Measurements from ENCODE around the gene ABCA4. TPM values are rescaled to one million over a fixed set of nuclear protein-coding genes. Genes with fewer than 3 reads are reported as not detected.

Gene ABCA4
- total RNA-seq, 1 donor from 2014 or later = 1.4 TPM

DNA sequence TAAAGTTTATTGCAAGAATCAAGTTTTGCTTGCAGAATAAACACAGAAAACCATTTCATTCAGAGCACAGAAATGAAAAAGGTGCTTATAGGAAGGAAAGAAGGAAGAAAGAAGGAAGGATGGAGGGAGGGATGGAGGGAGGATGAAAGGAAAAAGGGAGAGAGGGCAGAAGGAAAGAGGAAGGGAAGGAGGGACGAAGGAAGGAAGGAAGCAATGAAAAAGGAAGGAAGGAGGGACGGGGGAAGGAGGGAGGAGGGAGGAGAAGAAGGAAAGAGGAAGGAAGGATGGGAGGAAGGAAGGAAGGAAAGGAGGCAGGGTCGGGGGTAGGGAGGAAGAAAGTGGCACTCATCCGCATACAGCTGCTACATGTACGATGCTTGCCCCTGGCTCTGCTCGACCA is 106.9 kb downstream of the ABCA4 start:
- no peaks in the 10 kb centered on the region for H3K36me3 ChIP-seq
- DNase-seq = no peak
- no peaks in the 10 kb centered on the region for H3K9me3 ChIP-seq
- no peaks in the 10 kb centered on the region for H3K4me1 ChIP-seq
- H3K4me3 ChIP-seq = no peak overlapping the region
- H3K27me3 ChIP-seq = no peaks in the 10 kb centered on the region
- TF ChIP-seq, protein P1, sequence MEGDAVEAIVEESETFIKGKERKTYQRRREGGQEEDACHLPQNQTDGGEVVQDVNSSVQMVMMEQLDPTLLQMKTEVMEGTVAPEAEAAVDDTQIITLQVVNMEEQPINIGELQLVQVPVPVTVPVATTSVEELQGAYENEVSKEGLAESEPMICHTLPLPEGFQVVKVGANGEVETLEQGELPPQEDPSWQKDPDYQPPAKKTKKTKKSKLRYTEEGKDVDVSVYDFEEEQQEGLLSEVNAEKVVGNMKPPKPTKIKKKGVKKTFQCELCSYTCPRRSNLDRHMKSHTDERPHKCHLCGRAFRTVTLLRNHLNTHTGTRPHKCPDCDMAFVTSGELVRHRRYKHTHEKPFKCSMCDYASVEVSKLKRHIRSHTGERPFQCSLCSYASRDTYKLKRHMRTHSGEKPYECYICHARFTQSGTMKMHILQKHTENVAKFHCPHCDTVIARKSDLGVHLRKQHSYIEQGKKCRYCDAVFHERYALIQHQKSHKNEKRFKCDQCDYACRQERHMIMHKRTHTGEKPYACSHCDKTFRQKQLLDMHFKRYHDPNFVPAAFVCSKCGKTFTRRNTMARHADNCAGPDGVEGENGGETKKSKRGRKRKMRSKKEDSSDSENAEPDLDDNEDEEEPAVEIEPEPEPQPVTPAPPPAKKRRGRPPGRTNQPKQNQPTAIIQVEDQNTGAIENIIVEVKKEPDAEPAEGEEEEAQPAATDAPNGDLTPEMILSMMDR (IDR thresholded peaks at IDR 0.05) = no peak
- no peak overlapping the region for H3K27ac ChIP-seq
- intact Hi-C loops (cut with DNase I) = no loop called here
- ATAC-seq = no peak

DNA sequence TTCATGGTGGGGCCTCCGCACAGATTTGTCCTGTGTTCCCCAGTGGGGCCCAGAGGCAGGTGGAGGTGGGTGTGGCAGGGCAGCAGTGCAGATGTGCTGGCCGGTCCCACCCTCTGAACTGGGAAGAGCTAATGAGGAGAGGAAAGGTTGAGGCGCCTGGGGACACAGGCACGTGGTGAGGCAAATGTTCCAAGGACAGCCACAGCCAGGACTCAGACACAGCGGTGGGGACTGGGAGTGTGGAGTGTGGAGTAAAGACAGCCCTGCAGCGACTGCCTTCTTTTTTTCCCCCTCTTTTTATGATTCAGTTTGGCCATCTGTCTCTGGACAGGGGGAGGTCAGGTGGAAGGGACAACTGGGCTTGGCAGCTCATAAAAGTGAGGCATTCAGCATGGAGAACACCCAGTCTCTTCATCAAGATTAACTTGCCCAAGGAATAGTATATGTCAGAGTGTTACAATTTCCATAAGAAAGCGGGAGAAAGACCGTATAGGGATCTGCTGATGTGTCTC is 107.5 kb downstream of the ABCA4 start:
- no peaks in the 10 kb centered on the region for H3K9me3 ChIP-seq
- no peak for DNase-seq
- no peak overlapping the region for H3K4me3 ChIP-seq
- TF ChIP-seq, protein P1 (IDR thresholded peaks at IDR 0.05) = no peak
- no peaks in the 10 kb centered on the region for H3K36me3 ChIP-seq
- intact Hi-C loops (cut with DNase I) = no loop called here
- no peaks in the 10 kb centered on the region for H3K4me1 ChIP-seq
- no peaks in the 10 kb centered on the region for H3K27me3 ChIP-seq
- no peak for ATAC-seq
- H3K27ac ChIP-seq = no peak overlapping the region

DNA sequence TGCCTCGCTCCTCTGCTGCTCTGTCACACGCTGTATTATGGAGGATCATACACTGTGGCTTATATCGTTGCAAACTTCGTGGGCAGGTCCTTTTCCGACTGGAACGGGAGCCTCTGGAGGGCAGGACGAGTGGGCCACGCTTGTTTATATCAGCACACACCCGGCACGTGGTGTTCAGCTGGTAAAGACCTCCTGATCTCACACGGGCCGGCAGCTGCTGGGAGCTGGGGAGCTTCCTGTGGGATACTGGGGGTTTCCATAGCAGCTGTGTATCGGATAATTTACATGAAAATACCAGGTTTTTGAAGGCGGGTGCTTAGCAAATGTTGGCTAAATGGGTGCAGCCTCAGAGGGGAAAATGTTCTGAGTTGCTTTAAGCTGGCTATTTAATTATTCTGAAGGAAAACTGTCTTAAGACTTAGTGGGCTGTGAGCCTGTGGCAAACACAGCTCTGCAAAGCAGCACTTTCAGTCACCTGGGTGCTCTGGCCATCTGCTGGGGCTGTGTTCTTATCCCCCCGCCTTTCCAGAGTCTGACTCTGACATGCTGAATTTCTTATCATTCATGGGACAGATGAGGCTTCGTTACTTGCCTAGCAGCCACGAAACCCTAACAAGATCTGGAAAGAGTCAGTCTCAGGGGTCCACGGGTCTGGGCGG is 108.1 kb downstream of the ABCA4 start:
- TF ChIP-seq, protein P1 (IDR thresholded peaks at IDR 0.05) = no peak
- H3K36me3 ChIP-seq = no peaks in the 10 kb centered on the region
- ATAC-seq (no peak), DNase-seq (no peak)
- H3K27ac ChIP-seq = no peak overlapping the region
- no peak overlapping the region for H3K4me3 ChIP-seq
- H3K4me1 ChIP-seq = no peaks in the 10 kb centered on the region
- intact Hi-C loops (cut with DNase I) = no loop called here
- no peaks in the 10 kb centered on the region for H3K27me3 ChIP-seq
- H3K9me3 ChIP-seq = no peaks in the 10 kb centered on the region

DNA sequence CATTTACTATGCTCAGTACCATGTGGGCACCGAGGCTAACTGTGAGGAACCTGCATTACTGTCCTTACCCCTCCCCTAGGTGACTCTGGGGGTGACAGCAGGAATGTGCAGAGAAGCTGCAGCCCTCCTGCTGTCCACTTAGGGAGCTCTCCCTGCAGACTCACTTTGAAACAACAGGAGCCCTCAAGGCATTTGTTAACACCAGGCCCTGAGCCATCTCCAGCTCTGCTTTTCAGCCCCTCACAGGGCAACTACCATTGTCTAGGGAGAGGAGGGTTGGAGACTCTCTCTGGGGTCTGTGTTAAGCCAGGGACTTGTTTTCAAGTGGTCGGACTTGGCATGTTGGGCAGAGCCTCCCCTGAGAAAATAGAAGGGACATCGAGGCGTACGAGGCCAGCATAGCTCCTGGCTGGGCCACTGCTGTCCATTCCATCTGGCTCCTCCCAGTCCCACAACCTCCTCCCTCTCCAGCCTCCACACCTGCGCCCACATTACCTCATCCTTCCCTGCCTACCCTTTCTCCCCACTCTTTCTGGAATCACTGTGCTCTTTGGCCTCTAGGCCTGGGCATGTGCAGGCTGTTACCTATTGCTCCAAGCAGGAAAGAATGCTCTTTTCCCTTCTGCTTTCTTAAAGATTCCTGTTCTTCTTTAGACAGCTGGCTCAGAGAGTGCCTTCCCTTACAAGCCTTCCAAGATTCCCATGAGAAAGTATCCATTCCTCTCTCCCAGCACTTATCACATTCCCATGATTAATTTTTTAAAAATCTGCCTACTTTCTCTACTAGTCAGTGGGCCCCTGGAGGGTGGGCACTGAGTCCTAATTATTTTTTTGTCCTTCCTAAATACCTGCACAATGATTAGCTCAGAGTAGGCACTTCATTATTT is 109.0 kb downstream of the ABCA4 start:
- Histone ChIP-seq H3K36me3 (no peaks in the 10 kb centered on the region), H3K27me3 (no peaks in the 10 kb centered on the region), H3K4me3 (no peak overlapping the region), H3K27ac (no peak overlapping the region), H3K4me1 (no peaks in the 10 kb centered on the region), H3K9me3 (no peaks in the 10 kb centered on the region)
- DNase-seq (no peak), ATAC-seq (no peak)
- TF ChIP-seq, protein P1 (IDR thresholded peaks at IDR 0.05) = no peak
- intact Hi-C loops (cut with DNase I) = no loop called here

DNA sequence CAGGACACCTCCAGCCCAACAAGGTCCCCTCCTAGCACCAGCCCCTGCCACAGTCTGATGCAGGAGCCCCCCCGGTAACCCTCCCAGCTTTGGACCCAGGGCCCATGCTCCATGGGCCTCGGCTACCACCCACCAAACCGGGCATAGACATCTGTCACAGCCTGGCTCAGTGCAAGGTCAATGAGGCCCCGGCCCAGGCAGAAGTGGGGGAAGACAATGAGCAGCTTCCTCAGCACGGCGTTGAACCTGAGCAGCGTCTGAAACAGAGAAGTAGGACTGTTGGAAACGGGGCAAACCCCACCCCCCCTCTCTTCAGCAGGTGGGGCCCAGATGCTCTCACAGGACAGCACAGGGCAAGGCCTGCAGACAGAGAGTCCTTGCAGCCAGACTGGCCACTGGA is 109.8 kb downstream of the ABCA4 start:
- Histone ChIP-seq H3K4me3 (no peak overlapping the region), H3K36me3 (no peaks in the 10 kb centered on the region), H3K9me3 (no peaks in the 10 kb centered on the region), H3K4me1 (no peaks in the 10 kb centered on the region), H3K27ac (no peak overlapping the region), H3K27me3 (no peaks in the 10 kb centered on the region)
- DNase-seq = no peak
- TF ChIP-seq, protein P1 (IDR thresholded peaks at IDR 0.05) = no peak
- intact Hi-C loops (cut with DNase I) = no loop called here
- no peak for ATAC-seq
